MM.1S (cell line): Measurements from ENCODE around the gene BLID.

Experiments used
- DNase-seq: peaks from one replicate; pipeline ENCODE4 v3.0.0-alpha.2; 2015
- H2AFZ ChIP-seq: fragments of 300-600 bp; sonication (generic); 2 replicates; pipeline ENCODE4 v1.6.0; 2016; ENCODE audit warnings: antibody characterized with exemption, low read length
- H3F3A ChIP-seq: fragments of 300-600 bp; sonication (generic); 2 replicates; pipeline ENCODE4 v1.6.1; 2016; ENCODE audit warnings: mild to moderate bottlenecking, antibody characterized with exemption, low read length, moderate library complexity, mixed read lengths; ENCODE audit not compliant: insufficient read depth
- H3K27ac ChIP-seq: fragments of 300-600 bp; sonication (generic); 2 replicates; pipeline ENCODE4 v1.5.1; 2016; ENCODE audit warnings: mild to moderate bottlenecking, low read length
- H3K27me3 ChIP-seq: fragments of 300-600 bp; sonication (generic); replicated peaks from 2 replicates; pipeline ENCODE4 v1.6.0; 2016; ENCODE audit warnings: low read length; ENCODE audit not compliant: insufficient read depth
- H3K36me3 ChIP-seq: fragments of 300-600 bp; sonication (generic); replicated peaks from 2 replicates; pipeline ENCODE4 v1.6.1; 2016; ENCODE audit warnings: mild to moderate bottlenecking, low read length, mixed read lengths; ENCODE audit not compliant: insufficient read depth
- H3K4me1 ChIP-seq: fragments of 300-600 bp; sonication (generic); 2 replicates; pipeline ENCODE4 v1.6.1; 2016; ENCODE audit warnings: low read length, mixed read lengths
- H3K4me2 ChIP-seq: fragments of 300-600 bp; sonication (generic); 2 replicates; pipeline ENCODE4 v1.6.0; 2016; ENCODE audit warnings: low read depth, low read length
- H3K4me3 ChIP-seq: fragments of 300-600 bp; sonication (generic); 2 replicates; pipeline ENCODE4 v1.5.1; 2016; ENCODE audit warnings: low read length, mixed read lengths
- H3K79me2 ChIP-seq: fragments of 300-600 bp; sonication (generic); 2 replicates; pipeline ENCODE4 v1.6.1; 2016; ENCODE audit warnings: mixed run types, low read length, mixed read lengths
- H3K9ac ChIP-seq: fragments of 300-600 bp; sonication (generic); 2 replicates; pipeline ENCODE4 v1.6.1; 2016; ENCODE audit warnings: low read length, mixed read lengths
- H3K9me2 ChIP-seq: fragments of 300-600 bp; sonication (generic); replicated peaks from 2 replicates; pipeline ENCODE4 v1.6.1; 2016; ENCODE audit warnings: mild to moderate bottlenecking, low read length, mixed read lengths; ENCODE audit not compliant: insufficient read depth
- H3K9me3 ChIP-seq: fragments of 300-600 bp; sonication (generic); replicated peaks from 2 replicates; pipeline ENCODE4 v1.6.1; 2016; ENCODE audit warnings: mild to moderate bottlenecking, low read length, mixed read lengths; ENCODE audit not compliant: insufficient read depth
- H4K20me1 ChIP-seq: fragments of 300-600 bp; sonication (generic); 2 replicates; pipeline ENCODE4 v1.6.1; 2016; ENCODE audit warnings: mild to moderate bottlenecking, low read length, moderate library complexity, mixed read lengths; ENCODE audit not compliant: insufficient read depth
- EZH2 ChIP-seq: fragments of 300-600 bp; sonication (generic); optimal IDR thresholded peaks from 2 replicates; pipeline ENCODE3; 2017; ENCODE audit warnings: low read depth, mild to moderate bottlenecking, antibody characterized with exemption, low read length, mixed read lengths
- EZH2phosphoT487 ChIP-seq: fragments of 300-600 bp; sonication (generic); IDR thresholded peaks from 2 replicates; pipeline ENCODE4 v1.6.1; 2018; ENCODE audit warnings: antibody characterized with exemption, low read length
- TF ChIP-seq, protein P1 (sequence below): fragments of 300-600 bp; sonication (generic); IDR thresholded peaks from 2 replicates; pipeline ENCODE4 v1.5.1; 2016; ENCODE audit warnings: antibody characterized with exemption, low read length, mixed read lengths

BLID gene

DNA sequence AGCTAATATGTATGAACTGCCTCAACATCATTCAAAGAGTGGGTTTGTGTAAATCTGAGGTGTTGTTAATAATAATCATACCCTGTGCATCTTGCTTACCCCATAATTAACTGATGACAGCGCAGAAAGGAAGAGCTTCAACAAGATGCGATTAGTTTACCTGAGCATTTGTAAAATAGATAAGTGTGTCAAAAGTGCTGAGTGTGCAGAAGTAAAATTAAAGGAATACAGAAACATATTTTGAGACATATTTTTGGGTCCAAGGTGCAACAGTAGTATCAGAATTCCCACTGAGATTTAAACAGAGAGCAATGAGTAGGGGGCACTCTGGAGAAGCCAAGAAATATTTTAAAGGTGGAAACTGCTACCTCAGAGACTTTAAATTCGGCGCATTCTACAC lies 6.1 kb downstream of the BLID start:
- Histone ChIP-seq H3K27ac (no peak overlapping the region), H4K20me1 (no peaks in the 10 kb centered on the region), H3K4me3 (no peak overlapping the region), H3K36me3 (no peaks in the 10 kb centered on the region), H3K4me1 (no peaks in the 10 kb centered on the region), H3K9ac (no peak overlapping the region), H3K4me2 (no peak overlapping the region), H3K9me3 (no peaks in the 10 kb centered on the region), H2AFZ (no peak overlapping the region), H3K9me2 (no peaks in the 10 kb centered on the region), H3K79me2 (no peaks in the 10 kb centered on the region), H3K27me3 (no peaks in the 10 kb centered on the region), H3F3A (no peaks in the 10 kb centered on the region)
- no peak for DNase-seq
- TF ChIP-seq EZH2: no peak
- TF ChIP-seq EZH2phosphoT487: no peak
- TF ChIP-seq, protein P1, sequence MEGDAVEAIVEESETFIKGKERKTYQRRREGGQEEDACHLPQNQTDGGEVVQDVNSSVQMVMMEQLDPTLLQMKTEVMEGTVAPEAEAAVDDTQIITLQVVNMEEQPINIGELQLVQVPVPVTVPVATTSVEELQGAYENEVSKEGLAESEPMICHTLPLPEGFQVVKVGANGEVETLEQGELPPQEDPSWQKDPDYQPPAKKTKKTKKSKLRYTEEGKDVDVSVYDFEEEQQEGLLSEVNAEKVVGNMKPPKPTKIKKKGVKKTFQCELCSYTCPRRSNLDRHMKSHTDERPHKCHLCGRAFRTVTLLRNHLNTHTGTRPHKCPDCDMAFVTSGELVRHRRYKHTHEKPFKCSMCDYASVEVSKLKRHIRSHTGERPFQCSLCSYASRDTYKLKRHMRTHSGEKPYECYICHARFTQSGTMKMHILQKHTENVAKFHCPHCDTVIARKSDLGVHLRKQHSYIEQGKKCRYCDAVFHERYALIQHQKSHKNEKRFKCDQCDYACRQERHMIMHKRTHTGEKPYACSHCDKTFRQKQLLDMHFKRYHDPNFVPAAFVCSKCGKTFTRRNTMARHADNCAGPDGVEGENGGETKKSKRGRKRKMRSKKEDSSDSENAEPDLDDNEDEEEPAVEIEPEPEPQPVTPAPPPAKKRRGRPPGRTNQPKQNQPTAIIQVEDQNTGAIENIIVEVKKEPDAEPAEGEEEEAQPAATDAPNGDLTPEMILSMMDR: no peak

DNA sequence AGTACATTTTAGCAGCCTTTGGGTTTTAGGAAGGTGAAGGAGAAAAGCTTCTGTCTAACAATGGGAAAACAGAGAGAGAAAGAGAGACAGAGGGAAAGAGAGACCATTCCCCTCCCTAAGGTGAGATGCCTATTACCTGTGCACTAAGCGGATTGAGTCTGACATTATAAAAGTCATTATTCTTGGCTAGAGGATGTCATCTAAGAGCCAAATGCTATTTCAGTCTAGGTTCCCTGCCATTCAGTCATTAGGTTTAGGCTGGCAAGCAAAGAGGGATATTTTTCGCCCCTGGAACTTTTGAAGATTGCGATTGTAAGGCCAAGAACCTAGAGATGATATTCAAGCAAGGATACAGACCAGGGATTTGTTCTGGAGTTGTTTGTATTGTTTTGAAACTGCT lies 7.2 kb downstream of the BLID start:
- no peak overlapping the region for H3K9ac ChIP-seq
- no peaks in the 10 kb centered on the region for H4K20me1 ChIP-seq
- no peaks in the 10 kb centered on the region for H3F3A ChIP-seq
- no peak overlapping the region for H3K4me3 ChIP-seq
- H3K27ac ChIP-seq: no peak overlapping the region
- no peak overlapping the region for H3K4me2 ChIP-seq
- H3K27me3 ChIP-seq: no peaks in the 10 kb centered on the region
- no peaks in the 10 kb centered on the region for H3K79me2 ChIP-seq
- no peaks in the 10 kb centered on the region for H3K9me3 ChIP-seq
- H3K36me3 ChIP-seq: no peaks in the 10 kb centered on the region
- H2AFZ ChIP-seq: no peak overlapping the region
- DNase-seq: no peak
- no peaks in the 10 kb centered on the region for H3K9me2 ChIP-seq
- H3K4me1 ChIP-seq: no peaks in the 10 kb centered on the region
- TF ChIP-seq EZH2 (no peak), EZH2phosphoT487 (no peak)
- TF ChIP-seq, protein P1: no peak

DNA sequence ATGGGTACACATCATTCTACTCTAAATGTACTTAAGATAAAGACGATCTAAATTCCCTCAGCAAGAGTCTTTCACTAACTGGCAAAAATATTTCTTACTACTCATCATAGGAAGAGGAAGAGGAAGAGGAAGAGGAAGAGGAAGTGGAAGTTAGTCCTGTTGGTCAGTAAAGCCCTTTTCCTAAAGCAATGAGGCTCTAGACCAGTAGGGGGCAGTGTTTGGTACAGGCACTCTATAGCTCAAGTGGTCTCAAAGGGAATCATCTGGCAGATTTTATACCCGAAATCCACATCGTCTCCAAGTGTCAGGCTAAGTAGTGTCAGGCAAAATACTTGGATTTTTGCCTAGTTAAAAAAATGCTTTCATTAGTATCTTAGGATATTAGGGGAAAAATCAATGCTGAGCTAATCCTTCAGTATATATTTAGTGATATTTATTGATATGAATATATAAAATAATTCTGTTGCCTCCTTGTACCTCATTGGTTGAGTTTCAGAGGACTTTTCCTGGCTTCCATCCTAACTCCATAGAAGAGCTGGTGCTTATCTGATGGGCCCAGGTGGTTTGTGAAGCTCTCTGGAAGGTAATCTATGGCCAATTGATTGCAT lies 7.7 kb downstream of the BLID start:
- no peaks in the 10 kb centered on the region for H3K27me3 ChIP-seq
- H3K4me3 ChIP-seq: no peak overlapping the region
- no peak overlapping the region for H3K27ac ChIP-seq
- no peak overlapping the region for H3K4me2 ChIP-seq
- H3K9me2 ChIP-seq: no peaks in the 10 kb centered on the region
- no peaks in the 10 kb centered on the region for H3K36me3 ChIP-seq
- H3K9ac ChIP-seq: no peak overlapping the region
- peak; percentile 21 for DNase-seq
- H3F3A ChIP-seq: no peaks in the 10 kb centered on the region
- H3K79me2 ChIP-seq: no peaks in the 10 kb centered on the region
- no peaks in the 10 kb centered on the region for H3K9me3 ChIP-seq
- H2AFZ ChIP-seq: no peak overlapping the region
- TF ChIP-seq, protein P1: peak; percentile 73
- no peak for TF ChIP-seq EZH2
- H4K20me1 ChIP-seq: no peaks in the 10 kb centered on the region
- no peaks in the 10 kb centered on the region for H3K4me1 ChIP-seq
